Activated B cell treated with CpG ODN at 0.5 μM for 24 hours (primary cell): ENCODE measurements around the gene SEL1L3. TPM values are rescaled to one million over a fixed set of nuclear protein-coding genes. Genes with fewer than 3 reads are reported as not detected.

Experiments used
- ATAC-seq: fragments of 200-7000 bp; cut with Tn5 transposase; one replicate; pipeline ENCODE4 v1.10.0; 2021; ENCODE audit warnings: low read depth, mild to moderate bottlenecking, moderate library complexity
- CTCF ChIA-PET: fragments of 350-600 bp; sonication (Branson Sonifier 250); formaldehyde crosslinking; loops from one replicate; lab custom pipeline; 2021; ENCODE audit warnings: antibody characterized with exemption; lab: Charles Lee
- POLR2A ChIA-PET: fragments of 350-600 bp; sonication (Branson Sonifier 250); formaldehyde crosslinking; loops from one replicate; lab custom pipeline; 2021; ENCODE audit warnings: antibody characterized with exemption; lab: Charles Lee
- DNase-seq: peaks from one replicate; pipeline ENCODE4 v3.0.0; 2022
- H3K27ac Mint-ChIP-seq: one replicate; pipeline ENCODE4 v1.8.0; 2020; ENCODE audit warnings: mixed read lengths
- H3K27me3 Mint-ChIP-seq: one replicate; pipeline ENCODE4 v1.8.0; 2021; ENCODE audit warnings: mixed read lengths
- H3K36me3 Mint-ChIP-seq: one replicate; pipeline ENCODE4 v1.8.0; 2021; ENCODE audit warnings: low read depth, mixed read lengths
- H3K4me1 Mint-ChIP-seq: one replicate; pipeline ENCODE4 v1.8.0; 2021; ENCODE audit warnings: mixed read lengths
- H3K4me3 Mint-ChIP-seq: one replicate; pipeline ENCODE4 v1.8.0; 2020; ENCODE audit warnings: mild to moderate bottlenecking, mixed read lengths
- H3K9me3 Mint-ChIP-seq: one replicate; pipeline ENCODE4 v1.8.0; 2020; ENCODE audit warnings: mixed read lengths
- CTCF ChIP-seq: fragments of 200-600 bp; IDR thresholded peaks from one replicate; pipeline ENCODE4 v1.8.0; 2022; ENCODE audit warnings: antibody characterized with exemption, mild to moderate bottlenecking
- intact Hi-C: fragments of 100-400 bp; cut with micrococcal nuclease; formaldehyde crosslinking; loops from one replicate; pipeline ENCODE4 v1.15.1; 2024
- total RNA-seq: library from RNA; stranded (reverse); gene quantifications from 2 replicates; pipeline ENCODE4 v1.2.3, GENCODE V29; 2022

The SEL1L3 gene
- total RNA-seq, 1 donor from 2014 or later, result 113 TPM

GRCh38 chr4:25727711-25728493 lies 134.9 kb downstream of the SEL1L3 start:
- peaks cover 24% of the 10 kb centered on the region for H3K4me1 Mint-ChIP-seq
- ATAC-seq (peak; percentile 37), DNase-seq (no peak)
- CTCF ChIA-PET, result no interaction called here
- H3K27me3 Mint-ChIP-seq, result no peaks in the 10 kb centered on the region
- no peak for TF ChIP-seq CTCF
- no peaks in the 10 kb centered on the region for H3K36me3 Mint-ChIP-seq
- POLR2A ChIA-PET, result no interaction called here
- H3K4me3 Mint-ChIP-seq, result no peak overlapping the region
- peak overlapping the region; percentile 31 for H3K27ac Mint-ChIP-seq
- H3K9me3 Mint-ChIP-seq, result no peaks in the 10 kb centered on the region
- intact Hi-C loops, result no loop called here

- TF ChIP-seq CTCF, result no peak
- ATAC-seq, result no peak
- DNase-seq, result no peak
- CTCF ChIA-PET, result no interaction called here
- H3K4me1 Mint-ChIP-seq, result peaks cover 24% of the 10 kb centered on the region
- no peak overlapping the region for H3K27ac Mint-ChIP-seq
- no peaks in the 10 kb centered on the region for H3K27me3 Mint-ChIP-seq
- POLR2A ChIA-PET, result no interaction called here
- intact Hi-C loops, result no loop called here
- H3K4me3 Mint-ChIP-seq, result no peak overlapping the region
- no peaks in the 10 kb centered on the region for H3K9me3 Mint-ChIP-seq
- peaks cover 7% of the 10 kb centered on the region for H3K36me3 Mint-ChIP-seq
These were observed 136.9 kb downstream of the SEL1L3 start for GRCh38 chr4:25725870-25726269.

GRCh38 chr4:25723409-25723808 lies 139.4 kb downstream of the SEL1L3 start:
- POLR2A ChIA-PET, result no interaction called here
- no peaks in the 10 kb centered on the region for H3K9me3 Mint-ChIP-seq
- no peak for TF ChIP-seq CTCF

GRCh38 chr4:25722964-25723363 lies 139.8 kb downstream of the SEL1L3 start:
- CTCF ChIA-PET, result no interaction called here
- H3K4me1 Mint-ChIP-seq, result peaks cover 8% of the 10 kb centered on the region

More at GRCh38 chr4:25723409-25723808, 139.4 kb downstream of the SEL1L3 start:
- intact Hi-C loops, result no loop called here
- CTCF ChIA-PET, result no interaction called here
- peaks cover 8% of the 10 kb centered on the region for H3K36me3 Mint-ChIP-seq
- DNase-seq (no peak), ATAC-seq (no peak)
- H3K27me3 Mint-ChIP-seq, result no peaks in the 10 kb centered on the region
- no peak overlapping the region for H3K27ac Mint-ChIP-seq
- H3K4me3 Mint-ChIP-seq, result no peak overlapping the region
- peaks cover 13% of the 10 kb centered on the region for H3K4me1 Mint-ChIP-seq

More at GRCh38 chr4:25722964-25723363, 139.8 kb downstream of the SEL1L3 start:
- H3K27ac Mint-ChIP-seq, result no peak overlapping the region
- TF ChIP-seq CTCF, result no peak
- H3K36me3 Mint-ChIP-seq, result peaks cover 8% of the 10 kb centered on the region
- POLR2A ChIA-PET, result no interaction called here
- H3K4me3 Mint-ChIP-seq, result no peak overlapping the region
- ATAC-seq (no peak), DNase-seq (no peak)
- H3K9me3 Mint-ChIP-seq, result no peaks in the 10 kb centered on the region
- intact Hi-C loops, result no loop called here
- H3K27me3 Mint-ChIP-seq, result no peaks in the 10 kb centered on the region
